Progenitor cell of endocrine pancreas (in vitro differentiated cells): ENCODE data around the gene CAMK1D. TPM values are rescaled to one million over a fixed set of nuclear protein-coding genes. Genes with fewer than 3 reads are reported as not detected.

Source experiments
- DNase-seq: peaks from one replicate; pipeline ENCODE4 v3.0.0; 2021; ENCODE audit warnings: low spot score; ENCODE audit not compliant: unreplicated experiment
- H3K27ac Mint-ChIP-seq: 2 replicates; pipeline ENCODE4 v1.8.0; 2021; ENCODE audit warnings: mild to moderate bottlenecking, moderate library complexity, mixed read lengths
- H3K27me3 Mint-ChIP-seq: 2 replicates; pipeline ENCODE4 v1.8.0; 2021; ENCODE audit warnings: mixed read lengths
- H3K36me3 Mint-ChIP-seq: 2 replicates; pipeline ENCODE4 v1.8.0; 2022; ENCODE audit warnings: mixed read lengths; ENCODE audit not compliant: insufficient read depth
- H3K4me1 Mint-ChIP-seq: 2 replicates; pipeline ENCODE4 v1.8.0; 2021; ENCODE audit warnings: low read depth, mixed read lengths
- H3K4me3 Mint-ChIP-seq: 2 replicates; pipeline ENCODE4 v1.8.0; 2021; ENCODE audit warnings: low read depth, mild to moderate bottlenecking, moderate library complexity, mixed read lengths
- H3K9me3 Mint-ChIP-seq: 2 replicates; pipeline ENCODE4 v1.8.0; 2021; ENCODE audit warnings: low read depth, mixed read lengths
- CTCF ChIP-seq: fragments of 200-600 bp; sonication (generic); IDR thresholded peaks from one replicate; pipeline ENCODE4 v1.5.0; 2021; ENCODE audit warnings: antibody characterized with exemption, mild to moderate bottlenecking; ENCODE audit not compliant: unreplicated experiment
- total RNA-seq: library from RNA; stranded (reverse); gene quantifications from 2 replicates; pipeline ENCODE4 v1.2.1, GENCODE V29; 2021

The CAMK1D gene
- total RNA-seq, 1 donor from 2014 or later: 10.8 TPM

DNA sequence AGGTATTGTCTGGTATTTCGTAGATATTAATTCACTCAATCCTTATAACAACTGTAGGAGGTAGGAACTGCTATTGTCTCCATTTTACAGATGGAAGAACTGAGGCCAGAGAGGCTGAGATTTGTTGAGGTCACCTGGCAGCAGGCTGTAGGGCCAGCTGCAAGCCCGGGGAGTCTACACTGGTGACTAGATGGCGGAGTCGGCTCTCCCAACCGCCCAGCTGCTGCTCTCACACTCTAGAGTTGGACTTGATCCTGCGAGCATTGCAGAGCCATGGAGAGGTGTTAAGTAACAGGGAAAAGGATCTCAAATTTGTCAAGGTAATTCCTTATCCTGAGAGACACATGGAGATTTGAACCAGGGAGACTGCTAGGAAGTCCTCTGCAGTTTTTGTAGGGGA is 124.1 kb downstream of the CAMK1D start:
- H3K27ac Mint-ChIP-seq: no peak overlapping the region
- no peaks in the 10 kb centered on the region for H3K36me3 Mint-ChIP-seq
- H3K4me1 Mint-ChIP-seq: peaks cover 11% of the 10 kb centered on the region
- H3K4me3 Mint-ChIP-seq: no peak overlapping the region
- no peaks in the 10 kb centered on the region for H3K27me3 Mint-ChIP-seq
- no peak for DNase-seq
- H3K9me3 Mint-ChIP-seq: no peaks in the 10 kb centered on the region
- TF ChIP-seq CTCF: no peak

DNA sequence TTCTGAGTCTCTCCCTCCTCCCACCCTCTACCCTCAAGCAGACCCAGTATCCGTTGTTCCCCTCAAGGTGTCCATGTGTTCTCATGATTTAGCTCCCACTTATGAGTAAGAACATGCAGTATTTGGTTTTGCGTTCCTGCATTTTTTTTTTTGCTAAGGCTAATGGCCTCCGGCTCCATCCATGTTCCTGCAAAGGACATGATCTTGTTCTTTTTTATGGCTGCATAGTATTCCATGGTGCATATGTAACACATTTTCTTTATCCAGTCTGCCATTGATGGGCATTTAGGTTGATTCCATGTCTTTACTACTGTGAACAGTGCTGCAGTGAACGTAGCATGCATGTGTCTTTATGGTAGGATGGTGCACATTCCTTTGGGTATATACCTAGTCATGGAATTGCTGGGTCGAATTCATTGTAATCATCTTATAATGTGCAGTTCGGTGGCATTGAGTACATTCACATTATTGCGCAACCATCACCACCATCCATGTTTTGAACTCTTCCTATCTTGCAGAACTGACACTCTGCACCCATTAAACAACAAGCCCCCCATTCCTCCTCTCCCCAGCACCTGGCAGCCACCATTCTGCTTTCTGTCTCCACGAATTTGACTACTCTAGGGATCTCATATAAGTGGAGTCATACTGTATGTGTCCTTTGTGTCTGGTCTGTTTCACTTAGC is 125.5 kb downstream of the CAMK1D start:
- no peak for TF ChIP-seq CTCF
- no peaks in the 10 kb centered on the region for H3K36me3 Mint-ChIP-seq
- no peak overlapping the region for H3K4me3 Mint-ChIP-seq
- H3K9me3 Mint-ChIP-seq: no peaks in the 10 kb centered on the region
- peaks cover 10% of the 10 kb centered on the region for H3K4me1 Mint-ChIP-seq
- no peaks in the 10 kb centered on the region for H3K27me3 Mint-ChIP-seq
- no peak for DNase-seq
- no peak overlapping the region for H3K27ac Mint-ChIP-seq

DNA sequence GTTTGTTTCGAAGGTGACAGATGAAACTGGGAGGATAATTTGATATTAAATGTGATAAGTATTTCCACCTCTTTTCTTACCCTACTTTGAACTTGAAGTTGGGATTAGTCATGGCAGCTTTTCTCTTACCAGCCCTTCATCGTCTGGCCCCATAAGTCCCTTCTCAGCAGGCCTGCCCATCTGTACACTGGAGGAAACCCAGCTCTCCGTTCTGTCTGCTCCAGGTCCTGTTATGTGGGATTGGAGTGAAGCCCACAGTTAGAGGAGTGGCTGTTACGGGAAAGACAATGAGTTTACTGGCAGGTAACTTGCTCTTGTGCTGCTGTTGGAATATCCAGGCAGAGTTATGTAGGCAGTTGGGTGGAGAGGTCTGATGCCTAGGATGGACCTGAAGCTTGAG is 127.3 kb downstream of the CAMK1D start:
- Mint-ChIP-seq H3K27ac (no peak overlapping the region), H3K36me3 (no peaks in the 10 kb centered on the region), H3K27me3 (no peaks in the 10 kb centered on the region), H3K4me3 (no peak overlapping the region), H3K4me1 (peaks cover 4% of the 10 kb centered on the region), H3K9me3 (peaks cover 7% of the 10 kb centered on the region)
- TF ChIP-seq CTCF: no peak
- no peak for DNase-seq

GRCh38 chr10:12479437-12479844 is 130.1 kb downstream of the CAMK1D start:
- Mint-ChIP-seq H3K4me1 (no peaks in the 10 kb centered on the region), H3K27me3 (peaks cover 9% of the 10 kb centered on the region), H3K4me3 (no peak overlapping the region), H3K36me3 (peaks cover 2% of the 10 kb centered on the region), H3K9me3 (peaks cover 7% of the 10 kb centered on the region), H3K27ac (no peak overlapping the region)
- no peak for DNase-seq
- TF ChIP-seq CTCF: no peak

- Mint-ChIP-seq H3K27me3 (peaks cover 9% of the 10 kb centered on the region), H3K36me3 (peaks cover 2% of the 10 kb centered on the region), H3K27ac (no peak overlapping the region), H3K4me3 (no peak overlapping the region), H3K4me1 (peaks cover 1% of the 10 kb centered on the region), H3K9me3 (peaks cover 7% of the 10 kb centered on the region)
- TF ChIP-seq CTCF: no peak
- no peak for DNase-seq
Measured at GRCh38 chr10:12479924-12480323, 130.6 kb downstream of the CAMK1D start.
